ENCODE measurements around the gene TTI1.

TTI1 gene

GRCh38 chr20:37994512-37994911, 38.7 kb downstream of the TTI1 start (continued):
- TF ChIP-seq ZNF510 (tag by site-specific recombination; IDR thresholded peaks at IDR 0.05; ENCODE audit: insufficient replicate concordance) (no peak), ZNF2 (tag by site-specific recombination; IDR thresholded peaks at IDR 0.05) (no peak), ZNF248 (tag by site-specific recombination; IDR thresholded peaks at IDR 0.05) (no peak), ZNF837 (tag by site-specific recombination; IDR thresholded peaks at IDR 0.05) (no peak), ZNF791 (tag by site-specific recombination; IDR thresholded peaks at IDR 0.05) (no peak), MZF1 (tag by site-specific recombination; IDR thresholded peaks at IDR 0.05; ENCODE audit: borderline replicate concordance) (no peak), ZFP69B (tag by site-specific recombination; IDR thresholded peaks at IDR 0.05) (no peak), HOXD13 (CRISPR knock-in tag; IDR thresholded peaks at IDR 0.05; ENCODE audit: borderline replicate concordance) (no peak), ZNF423 (tag by site-specific recombination; IDR thresholded peaks at IDR 0.05) (no peak)

- POLR2A ChIA-PET, result interaction anchor here (0.6 to 1.3 kb wide), 3 partner anchors 41 to 331 kb away, joined by 4 to 6 read pairs (median 4); partner anchors contain the start of genes RPRD1B and TTI1
- no peak overlapping the region for H3K4me3 ChIP-seq (ENCODE audit: low read depth, low read length)
- H3K9me3 ChIP-seq (ENCODE audit: control insufficient read depth, insufficient read depth, low read depth, low read length), result no peaks in the 10 kb centered on the region
- H3K36me3 ChIP-seq (ENCODE audit: control insufficient read depth in 2 of 2, insufficient read depth in 1 of 2, low read length in 2 of 2), result peaks cover 2 to 87% of the 10 kb centered on the region in 2 experiments; a peak in 2 of 3 replicates
- H3K27ac ChIP-seq (ENCODE audit: extremely low read depth, low read depth, low read length), result no peak overlapping the region
- H3K4me1 ChIP-seq (ENCODE audit: control insufficient read depth, insufficient read depth, low read length), result no peaks in the 10 kb centered on the region
- CTCF ChIA-PET, result interaction anchor here (0.6 to 5.5 kb wide), 16 partner anchors 10 to 873 kb away, joined by 3 to 43 read pairs (median 4); no protein-coding TSS in a partner anchor
- TF ChIP-seq ZBTB1 (tag by site-specific recombination; IDR thresholded peaks at IDR 0.05), result no peak
- no peak for TF ChIP-seq PATZ1 (tag by site-specific recombination; IDR thresholded peaks at IDR 0.05)
- TF ChIP-seq ZNF324 (tag by site-specific recombination; IDR thresholded peaks at IDR 0.05), result no peak
- TF ChIP-seq ZNF16 (tag by site-specific recombination; IDR thresholded peaks at IDR 0.05; ENCODE audit: low read depth), result no peak
- no peak for TF ChIP-seq SETDB1 (IDR thresholded peaks at IDR 0.05; ENCODE audit: insufficient read length, low read length)
- TF ChIP-seq ZNF521 (tag by site-specific recombination; IDR thresholded peaks at IDR 0.05), result no peak
- TF ChIP-seq KLF17 (tag by site-specific recombination; IDR thresholded peaks at IDR 0.05), result no peak
- no peak for TF ChIP-seq ZNF280C (tag by site-specific recombination; IDR thresholded peaks at IDR 0.05)
- no peak for TF ChIP-seq ZNF670 (tag by site-specific recombination; IDR thresholded peaks at IDR 0.05; ENCODE audit: low read depth)
- no peak for TF ChIP-seq ZNF354C (tag by site-specific recombination; IDR thresholded peaks at IDR 0.05; ENCODE audit: borderline replicate concordance, low read depth)
- TF ChIP-seq ZFP37 (tag by site-specific recombination; IDR thresholded peaks at IDR 0.05), result no peak
- TF ChIP-seq EGR2 (tag by site-specific recombination; IDR thresholded peaks at IDR 0.05; ENCODE audit: low read depth), result peak; percentile 54; the same call in 1 of the 2 replicates
- no peak for TF ChIP-seq ZNF433 (tag by site-specific recombination; IDR thresholded peaks at IDR 0.05; ENCODE audit: low read depth)
- TF ChIP-seq PRDM2 (tag by site-specific recombination; IDR thresholded peaks at IDR 0.05; ENCODE audit: borderline replicate concordance), result no peak
- TF ChIP-seq ZNF10 (tag by site-specific recombination; IDR thresholded peaks at IDR 0.05), result no peak
- no peak for TF ChIP-seq ZNF366 (tag by site-specific recombination; conservative IDR thresholded peaks at IDR 0.05)
- TF ChIP-seq ZFHX2 (tag by site-specific recombination; conservative IDR thresholded peaks at IDR 0.05), result peak; percentile 60
- no peak for TF ChIP-seq ZNF335 (tag by site-specific recombination; conservative IDR thresholded peaks at IDR 0.05)
These were observed 40.4 kb downstream of the TTI1 start for GRCh38 chr20:37992802-37993409.

Measured in HEK293 (cell line).